ENCODE data around the gene ASPG.

DNA sequence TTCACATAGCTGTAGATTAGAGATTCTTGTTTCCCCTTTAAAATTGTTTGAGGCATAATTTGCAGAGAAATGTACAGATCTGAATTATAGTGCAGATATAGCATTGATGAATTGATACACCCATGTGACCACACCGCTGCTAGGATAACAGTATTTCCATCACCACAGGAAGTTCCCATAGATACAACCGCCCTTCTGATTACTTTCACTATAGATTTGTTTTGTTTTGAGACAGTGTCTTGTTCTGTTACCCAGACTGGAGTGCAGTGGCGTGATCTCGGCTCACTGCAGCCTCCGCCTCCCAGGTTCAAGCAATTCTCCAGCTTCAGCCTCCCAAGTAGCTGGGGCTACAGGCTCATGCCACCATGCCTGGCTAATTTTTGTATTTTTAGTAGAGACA, 8.8 kb upstream of the ASPG start:
- TF ChIP-seq, protein P1, sequence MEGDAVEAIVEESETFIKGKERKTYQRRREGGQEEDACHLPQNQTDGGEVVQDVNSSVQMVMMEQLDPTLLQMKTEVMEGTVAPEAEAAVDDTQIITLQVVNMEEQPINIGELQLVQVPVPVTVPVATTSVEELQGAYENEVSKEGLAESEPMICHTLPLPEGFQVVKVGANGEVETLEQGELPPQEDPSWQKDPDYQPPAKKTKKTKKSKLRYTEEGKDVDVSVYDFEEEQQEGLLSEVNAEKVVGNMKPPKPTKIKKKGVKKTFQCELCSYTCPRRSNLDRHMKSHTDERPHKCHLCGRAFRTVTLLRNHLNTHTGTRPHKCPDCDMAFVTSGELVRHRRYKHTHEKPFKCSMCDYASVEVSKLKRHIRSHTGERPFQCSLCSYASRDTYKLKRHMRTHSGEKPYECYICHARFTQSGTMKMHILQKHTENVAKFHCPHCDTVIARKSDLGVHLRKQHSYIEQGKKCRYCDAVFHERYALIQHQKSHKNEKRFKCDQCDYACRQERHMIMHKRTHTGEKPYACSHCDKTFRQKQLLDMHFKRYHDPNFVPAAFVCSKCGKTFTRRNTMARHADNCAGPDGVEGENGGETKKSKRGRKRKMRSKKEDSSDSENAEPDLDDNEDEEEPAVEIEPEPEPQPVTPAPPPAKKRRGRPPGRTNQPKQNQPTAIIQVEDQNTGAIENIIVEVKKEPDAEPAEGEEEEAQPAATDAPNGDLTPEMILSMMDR (optimal IDR thresholded peaks at IDR 0.05 in 1 of 3, IDR thresholded peaks at IDR 0.05 in 1 of 3, conservative IDR thresholded peaks at IDR 0.05 in 1 of 3; ENCODE audit: extremely low read depth in 1 of 3, insufficient read depth in 2 of 3, low read length in 3 of 3) = no peak
- no peak for TF ChIP-seq EZH2 (IDR thresholded peaks at IDR 0.05; ENCODE audit: low read length)

All from keratinocyte (primary cell).